Pancreas (tissue), 10 donors: ENCODE results near the gene ZRANB2. TPM values are rescaled to one million over a fixed set of nuclear protein-coding genes. Genes with fewer than 3 reads are reported as not detected.

Experiments used
- ATAC-seq, 4 donors: fragments of 200-7000 bp; cut with Tn5 transposase; one replicate each; pipeline versions ENCODE4 v1.8.0 to v1.9.1; 2020; ENCODE audit warnings: mild to moderate bottlenecking in 4 of 4, moderate library complexity in 4 of 4
- DNase-seq, 6 donors: peaks; one replicate each; pipeline ENCODE4 v3.0.0-alpha.2; 2020
- FAIRE-seq: peaks from 2 replicates; lab custom pipeline; 2012; peaks lifted over from hg19 to GRCh38; lab: Jason Lieb, UNC
- H3K27ac ChIP-seq, 4 donors: fragments of 200-600 bp; sonication (generic); 1 replicate in 3 of 4; 2 replicates in 1 of 4; pipeline versions ENCODE4 v1.5.0 to v1.8.0; 2020
- H3K27me3 ChIP-seq, 4 donors: fragments of 200-600 bp; one replicate each; pipeline ENCODE4 v1.8.0; 2021
- H3K36me3 ChIP-seq, 3 donors: fragments of 200-600 bp; sonication (generic) in 1 of 3; one replicate each; pipeline versions ENCODE4 v1.5.0 to v1.8.0; 2020 to 2021
- H3K4me1 ChIP-seq, 3 donors: fragments of 200-600 bp; one replicate each; pipeline ENCODE4 v1.8.0; 2021
- H3K4me3 ChIP-seq, 4 donors: fragments of 200-600 bp; sonication (generic) in 2 of 4; one replicate each; pipeline versions ENCODE4 v1.5.0 to v1.8.0; 2020 to 2021
- H3K9me3 ChIP-seq, 4 donors: fragments of 200-600 bp; one replicate each; pipeline ENCODE4 v1.8.0; 2021
- CTCF ChIP-seq, 4 donors: fragments of 200-600 bp; sonication (generic) in 3 of 4; IDR thresholded peaks; one replicate each; pipeline versions ENCODE4 v1.5.0 to v1.8.0; 2021; ENCODE audit warnings: antibody characterized with exemption in 4 of 4
- WGBS, 2 donors: extraction: QIAGEN DNeasy Blood & Tissue Kit; methylation state at CpG; one replicate each; pipeline ENCODE4 v1.1.7; 2013; 5-methylcytosine and 5-hydroxymethylcytosine counted together
- intact Hi-C, 3 donors: fragments of 100-400 bp; cut with DNase I; formaldehyde crosslinking; loops; one replicate each; pipeline versions ENCODE4 v1.11.1 to v1.14.2; 2022
- polyA plus RNA-seq, 2 donors: library from polyadenylated mRNA; stranded (reverse); fragments of 200-250 nt; gene quantifications; one replicate each; pipeline ENCODE4 v1.2.3, GENCODE V29; 2013
- total RNA-seq, 6 donors: library from RNA; stranded (reverse); fragmentation: NEBNext Ultra II Directional in 4 of 6; extraction: Animal tissue kit (Norgen Biotek cat#: 25700) in 4 of 6; gene quantifications; one replicate each; pipeline versions ENCODE4 v1.2.1 to v1.2.4, GENCODE V29; 2021 to 2023
- donor health status: healthy with polysubstance abuse.
- donor health status: DM: no; HTN: no; CAD: no; lungs with moderate emphysema.
- donor health status: DM: no; HTN: no; CAD: no.
- donor health status: control.
- donor health status: control.
- donor health status: Bipolar disorder and iron deficiency.
- donor health status: DM: yes; HTN: yes; CAD: no.
- donor health status: DM: no; HTN: no; CAD: no.
- donor health status: DM: no; HTN: no; CAD: no.
- donor health status: DM: yes; HTN: yes; CAD: no.

The ZRANB2 gene
- total and polyA plus RNA-seq, 8 donors, result 22.0 to 62.9 (median 32.9) TPM

DNA sequence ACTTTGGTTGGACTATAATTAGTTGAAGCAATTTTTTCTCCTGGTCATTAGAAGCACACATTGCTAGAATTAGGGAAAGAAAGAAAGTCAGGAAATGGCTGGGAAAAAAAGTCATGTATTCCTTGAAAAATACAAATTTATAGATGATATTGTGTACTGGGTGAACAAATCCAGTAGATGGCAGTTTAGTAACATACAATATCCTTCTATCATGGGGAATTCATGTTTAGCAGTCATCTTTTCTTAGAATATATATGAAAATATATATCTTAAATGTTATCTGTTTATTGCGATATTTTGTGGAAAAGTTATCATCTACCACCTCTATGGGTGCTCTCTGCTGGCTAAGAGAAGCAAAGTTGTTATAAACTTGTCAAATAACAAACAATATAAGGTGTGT is 13.1 kb upstream of the ZRANB2 start:
- Histone ChIP-seq H3K27ac (no peak overlapping the region), H3K27me3 (no peaks in the 10 kb centered on the region), H3K4me1 (no peaks in the 10 kb centered on the region), H3K9me3 (no peaks in the 10 kb centered on the region), H3K4me3 (no peak overlapping the region), H3K36me3 (no peaks in the 10 kb centered on the region)
- TF ChIP-seq CTCF (IDR thresholded peaks at IDR 0.05), result peak in 1 of 4 donors; percentile 16
- ATAC-seq (no peak), FAIRE-seq (peak; percentile 9), DNase-seq (no peak)
- intact Hi-C loops, result no loop called here
- WGBS, 2 donors, result 78 to 82% methylated on average over 1 of the region's 1 CpG

- TF ChIP-seq CTCF (IDR thresholded peaks at IDR 0.05), result no peak
- Histone ChIP-seq H3K9me3 (no peaks in the 10 kb centered on the region), H3K27ac (no peak overlapping the region), H3K4me3 (no peak overlapping the region), H3K4me1 (no peaks in the 10 kb centered on the region), H3K36me3 (no peaks in the 10 kb centered on the region), H3K27me3 (no peaks in the 10 kb centered on the region)
- intact Hi-C loops, result no loop called here
- 84 to 87% methylated on average over 6 of the region's 6 CpGs for WGBS, 2 donors
- ATAC-seq, result no peak
- no peak for FAIRE-seq
- no peak for DNase-seq
Observed at GRCh38 chr1:71089536-71090270, 8.9 kb upstream of the ZRANB2 start.

DNA sequence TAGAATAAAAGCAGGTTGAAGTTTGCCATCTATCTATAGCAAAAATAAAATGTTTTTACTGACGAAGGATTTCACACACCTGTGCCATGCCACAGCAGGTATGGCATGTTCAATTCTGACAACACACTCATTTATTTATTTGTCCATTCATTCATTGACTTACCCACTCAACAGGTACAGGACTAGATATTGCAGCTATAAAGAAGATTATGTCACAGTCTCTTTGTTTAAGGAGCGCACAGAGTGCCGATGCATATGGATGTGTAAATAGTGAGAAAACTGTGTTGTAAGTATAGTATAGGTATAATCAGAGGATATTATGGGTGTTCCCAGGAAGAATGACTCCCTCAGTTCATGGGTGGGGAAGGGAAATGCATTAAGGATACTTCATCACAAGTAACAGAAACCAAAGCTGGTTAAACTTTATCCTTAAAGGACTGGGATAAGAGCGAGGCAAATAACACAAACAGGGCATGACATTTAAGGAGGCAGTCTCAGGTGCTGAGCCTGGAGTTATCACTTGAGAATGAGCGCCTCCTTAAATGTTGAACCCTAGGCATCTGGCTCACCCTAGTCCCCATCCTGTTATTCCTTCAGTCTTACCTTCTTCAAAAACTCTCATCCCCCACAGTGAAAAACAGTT is 7.9 kb upstream of the ZRANB2 start:
- no peak for DNase-seq
- WGBS, 2 donors, result 84 to 89% methylated on average over 5 of the region's 5 CpGs
- H3K4me1 ChIP-seq, result peaks cover 0 to 8% (median 6%) of the 10 kb centered on the region in 3 donors
- FAIRE-seq, result peak; percentile 87
- no peak overlapping the region for H3K4me3 ChIP-seq
- H3K27me3 ChIP-seq, result no peaks in the 10 kb centered on the region
- ATAC-seq, result no peak
- TF ChIP-seq CTCF (IDR thresholded peaks at IDR 0.05), result no peak
- no peaks in the 10 kb centered on the region for H3K36me3 ChIP-seq
- no peaks in the 10 kb centered on the region for H3K9me3 ChIP-seq
- intact Hi-C loops, result no loop called here
- H3K27ac ChIP-seq, result no peak overlapping the region

GRCh38 chr1:71087713-71088112 is 6.9 kb upstream of the ZRANB2 start:
- no peak overlapping the region for H3K4me3 ChIP-seq
- H3K27me3 ChIP-seq, result no peaks in the 10 kb centered on the region
- ATAC-seq (no peak), DNase-seq (no peak), FAIRE-seq (no peak)
- no peaks in the 10 kb centered on the region for H3K36me3 ChIP-seq
- intact Hi-C loops, result no loop called here
- H3K9me3 ChIP-seq, result no peaks in the 10 kb centered on the region
- no peak for TF ChIP-seq CTCF (IDR thresholded peaks at IDR 0.05)
- no peak overlapping the region for H3K27ac ChIP-seq
- 92 to 97% methylated on average over 1 of the region's 1 CpG for WGBS, 2 donors
- peaks cover 0 to 9% (median 9%) of the 10 kb centered on the region in 3 donors for H3K4me1 ChIP-seq

GRCh38 chr1:71087060-71087459 is 6.2 kb upstream of the ZRANB2 start:
- H3K27me3 ChIP-seq, result no peaks in the 10 kb centered on the region
- intact Hi-C loops, result no loop called here
- TF ChIP-seq CTCF (IDR thresholded peaks at IDR 0.05), result no peak
- H3K36me3 ChIP-seq, result no peaks in the 10 kb centered on the region
- peaks cover 0 to 9% (median 9%) of the 10 kb centered on the region in 3 donors for H3K4me1 ChIP-seq
- H3K27ac ChIP-seq, result no peak overlapping the region
- no peak overlapping the region for H3K4me3 ChIP-seq
- FAIRE-seq (no peak), DNase-seq (no peak), ATAC-seq (no peak)
- no peaks in the 10 kb centered on the region for H3K9me3 ChIP-seq
